SW 1271 (cell line): Measurements from ENCODE around the gene NKAIN2.
"Not testable (repeated sequence)": the region's sequence is repeated elsewhere in the genome, so short reads cannot be mapped to it uniquely, and the experiment has no call there.

ENCODE experiments used
- DNase-seq, 2 experiments: peaks; one replicate each; lab custom pipeline; 2025; lab: John Stamatoyannopoulos, UW

Gene NKAIN2

GRCh38 chr6:124205921-124206320, 402.3 kb downstream of the NKAIN2 start:
- no peak for DNase-seq

GRCh38 chr6:124223611-124224345, 420.1 kb downstream of the NKAIN2 start:
- DNase-seq = no peak

DNA sequence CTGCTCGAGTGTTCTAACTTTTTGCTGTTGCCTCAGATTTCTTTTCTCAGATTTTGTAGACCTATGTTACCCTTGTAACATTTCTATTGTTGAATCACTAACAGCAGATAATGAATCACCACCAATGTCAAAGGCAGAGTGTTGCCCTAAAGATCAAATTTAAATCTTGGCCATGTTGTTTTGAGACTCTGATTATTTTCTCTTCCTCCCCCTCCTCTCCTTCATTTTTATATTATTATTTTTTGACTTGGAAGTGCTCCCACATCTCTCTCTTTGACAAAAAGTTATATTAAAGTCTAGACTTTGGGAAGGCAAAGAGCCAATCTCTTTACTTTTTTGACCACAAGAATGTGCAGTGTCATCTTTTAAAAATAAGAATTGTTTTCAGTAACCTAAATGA, 422.7 kb downstream of the NKAIN2 start:
- no peak for DNase-seq

DNA sequence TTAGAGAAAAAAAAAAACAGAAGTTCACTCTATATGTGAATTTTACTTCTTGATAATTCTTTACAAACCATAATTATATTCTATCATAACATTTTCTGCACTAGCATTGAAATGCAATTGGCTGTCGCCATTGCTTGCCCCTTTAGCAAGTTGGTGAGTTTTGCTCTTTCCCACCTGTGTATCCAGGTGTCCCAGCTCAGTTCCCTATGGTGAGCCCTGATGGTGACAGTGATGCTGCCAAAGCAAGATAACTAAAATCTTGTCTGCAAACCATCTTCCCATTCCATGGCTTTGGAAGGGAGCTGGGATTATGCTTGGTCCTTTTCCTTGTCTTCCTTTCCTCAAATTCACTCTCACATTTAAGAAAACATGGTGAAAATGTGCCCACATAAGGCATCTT, 429.6 kb downstream of the NKAIN2 start:
- DNase-seq = no peak

GRCh38 chr6:124234801-124235200, 431.1 kb downstream of the NKAIN2 start:
- no peak for DNase-seq

DNA sequence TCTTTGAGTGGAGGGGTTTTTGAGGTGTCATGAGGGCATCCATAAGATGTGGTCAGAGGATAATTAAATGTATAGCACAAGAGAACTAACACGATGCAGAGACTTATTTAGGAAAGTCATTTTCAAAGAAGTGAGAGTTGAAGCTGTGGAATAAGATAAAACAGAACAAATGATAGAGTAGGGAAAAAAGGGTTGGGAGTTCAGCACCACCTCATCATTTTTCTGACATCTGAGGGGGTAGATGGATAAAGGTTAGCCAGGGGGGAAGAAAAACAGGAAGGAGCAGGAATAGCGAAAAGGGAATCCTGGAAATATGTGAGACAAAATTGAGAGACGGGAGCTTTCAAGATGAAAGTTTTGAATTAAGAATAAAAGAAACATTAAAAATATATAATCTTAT, 434.2 kb downstream of the NKAIN2 start:
- no peak for DNase-seq

- DNase-seq = not testable (repeated sequence)
These were observed 434.7 kb downstream of the NKAIN2 start for GRCh38 chr6:124238408-124238807.

DNA sequence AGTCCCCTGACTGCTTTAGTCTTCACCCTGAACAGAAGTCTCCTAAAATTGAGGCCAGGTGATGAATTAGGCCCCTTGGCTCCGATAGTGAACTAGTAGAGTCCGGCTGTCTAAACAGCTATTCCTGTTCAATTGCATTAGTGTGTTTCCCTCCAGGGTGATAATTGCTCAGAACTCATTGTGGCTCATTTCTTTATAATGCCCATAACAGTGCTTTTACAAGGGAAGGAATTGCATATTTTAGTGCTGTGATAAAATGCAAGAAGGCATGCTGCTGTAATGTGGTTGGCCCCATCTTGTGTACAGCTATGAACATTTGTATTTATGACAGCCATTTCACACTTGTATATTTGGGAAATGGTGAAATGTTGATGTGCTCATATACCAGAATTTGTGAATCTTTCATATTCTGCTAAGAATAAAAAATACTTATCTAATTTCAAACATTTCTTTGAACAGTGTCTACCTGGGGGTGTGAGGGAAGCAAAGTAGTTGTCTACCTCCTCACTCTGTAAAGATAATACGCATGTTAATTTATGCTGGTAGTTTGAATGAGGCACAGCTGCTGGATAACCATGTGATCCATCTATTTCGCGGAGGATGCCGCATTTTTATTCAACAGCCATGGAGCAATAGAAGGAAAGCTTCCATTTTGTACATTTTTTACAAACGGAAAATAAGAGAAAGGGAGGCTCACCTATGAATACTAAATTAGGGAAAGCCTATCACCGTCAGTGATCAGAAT, 451.4 kb downstream of the NKAIN2 start:
- no peak for DNase-seq

DNA sequence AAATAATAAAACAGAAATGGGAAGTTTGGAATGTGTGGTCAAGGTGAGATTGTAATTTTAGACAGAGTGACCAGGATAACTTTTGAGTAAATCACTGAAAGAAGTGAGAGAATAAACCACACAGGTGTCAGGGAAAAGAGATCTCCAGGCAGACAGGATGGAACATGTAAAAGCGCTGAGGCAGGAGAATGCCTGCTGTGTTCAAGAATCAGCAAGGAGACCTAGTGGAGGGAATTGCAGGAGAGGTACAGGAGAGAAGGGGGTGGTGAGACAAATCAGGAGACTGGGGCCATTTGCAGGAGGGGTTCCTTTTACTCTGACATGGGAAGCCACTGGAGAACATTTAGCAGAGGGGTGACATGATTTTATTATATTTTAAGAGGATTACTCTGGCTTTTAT, 456.7 kb downstream of the NKAIN2 start:
- DNase-seq = no peak

DNA sequence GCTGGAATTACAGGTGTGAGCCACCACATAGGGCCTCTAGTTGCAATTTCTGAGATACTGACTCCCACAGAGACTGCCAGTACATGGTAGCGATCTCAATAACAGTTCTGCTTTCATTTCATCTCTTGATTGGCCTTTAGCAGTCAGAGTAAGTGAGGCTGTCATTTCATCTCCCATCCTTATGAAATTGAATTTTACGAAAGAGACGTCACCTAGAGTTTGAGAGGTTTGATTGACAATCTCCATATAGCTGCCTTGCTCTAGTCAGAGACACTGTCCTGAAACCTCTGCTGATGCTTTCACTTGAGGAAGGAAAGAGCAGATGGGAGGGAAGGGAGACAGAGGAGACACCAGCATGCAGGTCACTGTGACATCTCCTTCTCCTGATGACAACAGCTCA, 466.1 kb downstream of the NKAIN2 start:
- no peak for DNase-seq

GRCh38 chr6:124273701-124274100, 470.0 kb downstream of the NKAIN2 start:
- no peak for DNase-seq

DNA sequence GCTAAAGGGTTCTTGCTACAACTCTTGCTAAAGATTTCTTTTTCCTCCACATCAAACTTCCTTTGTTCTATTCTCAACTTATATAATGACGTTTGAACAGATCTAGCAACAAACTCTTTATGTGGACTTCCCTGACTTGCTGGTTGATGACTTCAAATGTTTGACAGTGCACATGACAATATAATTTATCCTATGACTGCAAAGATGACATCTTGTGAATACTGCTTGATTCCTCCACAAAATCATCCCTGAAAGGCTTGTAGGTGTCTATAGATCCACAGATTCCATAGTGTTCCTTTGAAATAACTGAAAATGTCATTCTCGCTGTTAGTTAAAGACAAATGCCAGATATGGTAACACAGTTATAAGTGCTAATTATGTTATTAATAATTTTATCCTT, 478.9 kb downstream of the NKAIN2 start:
- no peak for DNase-seq

DNA sequence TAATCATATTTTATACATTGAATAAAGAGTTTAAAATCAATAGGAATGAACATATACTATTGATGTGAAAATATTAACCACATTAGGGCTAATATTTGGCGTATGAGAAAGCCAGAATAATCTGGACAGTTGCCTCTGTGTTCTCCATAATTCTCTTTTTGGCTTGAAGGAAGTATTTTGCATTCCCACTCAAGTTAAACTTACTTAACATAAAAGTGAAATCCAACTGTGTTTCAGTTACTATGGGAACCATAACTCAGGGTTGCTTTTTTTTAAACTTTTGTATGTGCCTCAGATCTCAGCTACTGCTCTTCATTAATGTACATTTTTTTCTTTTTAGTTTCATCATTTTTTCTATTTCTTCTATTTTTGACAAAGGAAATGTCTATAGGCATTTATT, 479.8 kb downstream of the NKAIN2 start:
- DNase-seq = no peak

DNA sequence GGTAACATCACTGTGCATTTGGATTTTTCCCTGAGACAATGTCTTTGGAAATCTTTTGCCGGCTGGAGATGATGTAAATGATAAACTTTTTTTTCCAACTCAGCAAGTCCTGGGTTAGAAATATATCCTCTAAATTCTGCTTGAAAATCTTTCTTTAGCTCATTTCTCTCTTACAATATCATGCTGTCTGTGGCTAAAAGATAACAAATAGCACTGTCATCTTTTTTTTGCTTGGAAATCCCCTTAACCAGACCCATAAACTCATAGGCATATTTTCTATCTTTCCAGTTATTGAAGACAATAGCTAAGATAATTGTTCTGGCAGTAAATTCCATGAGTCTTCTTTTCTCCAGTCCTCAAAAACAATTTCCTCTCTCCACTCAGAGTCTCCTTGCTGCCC, 481.5 kb downstream of the NKAIN2 start:
- no peak for DNase-seq

- no peak for DNase-seq
These were observed 491.0 kb downstream of the NKAIN2 start for GRCh38 chr6:124294574-124295200.

DNA sequence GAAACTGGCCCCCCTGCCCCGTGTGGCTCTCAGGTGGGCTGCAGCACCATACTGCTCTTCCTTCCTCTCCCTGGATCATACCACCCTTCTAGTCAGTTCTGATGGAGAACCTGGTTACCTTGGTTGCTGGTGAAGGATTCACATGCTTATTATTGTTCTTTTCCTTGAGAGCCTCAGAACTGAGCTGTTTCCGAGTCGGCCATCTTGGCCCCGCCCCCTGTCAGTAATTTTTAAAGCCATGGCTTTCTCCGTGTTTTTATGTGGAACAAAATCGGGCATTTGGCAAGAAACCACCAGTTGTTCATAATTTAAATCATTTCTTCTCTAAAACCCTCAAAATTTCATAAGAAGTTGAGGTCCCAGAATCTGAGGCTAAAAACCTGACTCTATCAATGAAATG, 493.8 kb downstream of the NKAIN2 start:
- no peak for DNase-seq

DNA sequence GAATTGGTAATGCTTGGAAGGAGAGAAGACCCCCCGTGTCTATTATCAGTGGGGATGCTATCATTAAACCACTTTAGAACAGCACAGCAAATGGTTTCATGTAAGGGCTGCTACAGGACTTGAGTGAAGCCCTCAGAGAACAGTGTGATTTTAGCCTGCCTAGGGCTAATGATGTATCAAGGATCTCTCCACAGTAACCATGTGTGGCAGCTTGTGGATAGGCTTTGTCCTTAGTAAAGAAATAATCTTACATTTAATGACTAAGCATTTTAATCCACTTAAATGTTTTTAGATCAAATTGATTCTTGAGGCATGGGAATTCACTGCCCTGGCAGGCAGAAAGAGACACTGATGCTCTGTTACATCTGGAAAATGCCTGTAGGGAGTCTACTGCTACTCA, 495.1 kb downstream of the NKAIN2 start:
- no peak for DNase-seq

DNA sequence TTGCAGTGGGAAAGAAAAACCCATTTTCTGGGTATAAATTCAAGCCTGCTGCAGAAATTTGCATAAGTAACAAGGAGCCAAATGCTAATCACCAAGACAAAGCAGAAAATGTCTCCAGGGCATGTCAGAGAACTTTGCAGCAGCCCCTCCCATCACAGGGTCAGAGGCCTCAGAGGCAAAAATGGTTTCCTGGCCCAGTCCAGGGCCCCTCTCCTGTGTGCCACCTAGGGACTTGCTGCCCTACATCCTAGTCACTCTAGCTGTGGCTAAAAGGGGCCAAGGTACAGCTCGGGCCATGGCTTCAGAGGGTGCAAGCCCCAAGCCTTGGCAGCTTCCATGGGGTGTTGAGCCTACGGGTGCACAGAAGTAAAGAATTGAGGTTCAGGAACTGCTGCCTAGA, 497.2 kb downstream of the NKAIN2 start:
- not testable (repeated sequence) for DNase-seq

DNA sequence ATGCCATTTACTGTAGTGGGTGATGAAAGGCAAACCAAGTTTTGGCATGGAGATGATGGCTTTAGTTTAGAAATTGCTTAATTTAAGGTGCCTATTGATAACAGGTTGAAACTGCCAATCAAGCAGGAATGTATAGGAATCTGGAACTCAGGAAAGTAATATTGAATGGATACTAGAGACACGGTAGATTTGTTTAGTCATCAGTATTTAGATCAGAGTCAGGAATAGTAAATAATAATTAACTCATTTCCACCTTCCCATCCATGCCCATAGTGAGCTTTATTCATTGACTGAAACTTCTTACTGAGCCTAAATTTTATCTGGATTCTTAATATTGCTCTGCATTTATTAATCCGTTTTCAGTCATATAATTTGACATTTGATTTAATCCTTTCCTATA, 500.3 kb downstream of the NKAIN2 start:
- DNase-seq = no peak

GRCh38 chr6:124310139-124310538, 506.5 kb downstream of the NKAIN2 start:
- DNase-seq = no peak

DNA sequence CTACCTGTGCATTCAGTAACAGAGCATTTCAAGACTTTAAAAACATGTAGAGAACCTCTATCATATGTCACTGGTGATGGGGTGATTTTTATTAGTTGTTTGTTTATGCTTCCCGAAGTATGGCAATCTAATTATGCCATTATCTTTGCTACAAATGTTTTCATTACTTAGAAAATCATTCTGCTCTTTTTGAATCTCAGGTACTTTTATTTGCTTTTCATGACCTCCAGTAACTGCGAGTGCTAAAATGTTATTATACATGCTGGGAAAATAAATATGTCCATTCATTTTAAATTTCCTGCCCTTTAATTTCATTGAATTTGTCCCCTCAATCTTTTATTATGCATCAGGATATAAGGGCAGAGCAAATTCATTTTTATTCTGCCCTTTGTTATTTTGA, 515.7 kb downstream of the NKAIN2 start:
- no peak for DNase-seq

DNA sequence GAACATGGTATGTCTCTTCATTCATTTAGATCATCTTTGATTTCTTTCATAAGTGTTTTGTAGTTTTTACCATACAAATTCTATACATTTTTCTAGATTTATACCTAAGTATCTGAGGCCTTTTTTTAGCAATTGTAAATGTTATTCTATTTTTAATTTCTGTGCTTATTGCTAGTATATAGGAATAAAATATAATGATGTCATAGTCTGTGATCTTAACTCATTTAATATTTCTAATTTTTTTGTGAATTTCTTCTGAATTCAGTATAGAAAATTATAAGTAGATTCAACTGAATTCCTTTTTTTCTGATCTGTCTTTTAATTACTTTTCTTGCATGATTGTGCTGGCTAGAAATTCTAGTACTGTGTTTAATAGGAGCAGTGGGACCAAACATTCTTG, 520.6 kb downstream of the NKAIN2 start:
- DNase-seq = no peak

- DNase-seq = no peak
These were observed 526.5 kb downstream of the NKAIN2 start for GRCh38 chr6:124330197-124330596.
